Amygdala (tissue), 56 donors: ENCODE data around the gene CDH18.

ENCODE experiments used
- DNase-seq, 56 donors: peaks; one replicate each; lab custom pipeline; 2025; lab: John Stamatoyannopoulos, UW

The CDH18 gene

GRCh38 chr5:19751326-19751725 is 236.7 kb downstream of the CDH18 start:
- no peak for DNase-seq

- no peak for DNase-seq
Measured at GRCh38 chr5:19745247-19745646, 242.8 kb downstream of the CDH18 start.

DNA sequence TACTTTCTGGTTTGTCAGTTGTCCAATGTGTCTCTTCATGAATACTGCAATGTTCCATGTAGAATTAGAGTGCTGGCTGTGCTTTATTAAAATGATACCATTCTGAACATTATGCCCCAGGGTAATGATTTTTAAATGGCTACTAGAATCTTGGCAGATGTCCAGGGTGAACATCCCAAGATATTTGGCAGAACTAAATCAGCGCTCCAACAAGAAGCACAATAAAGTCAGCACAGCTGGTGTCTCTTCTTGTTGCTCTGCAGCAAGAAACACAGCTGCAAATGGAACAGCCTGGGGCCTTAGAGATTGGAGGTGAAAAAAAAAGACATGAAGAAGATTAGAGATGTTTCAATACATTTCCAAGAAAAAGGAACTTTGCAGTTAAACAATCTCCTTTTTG is 248.3 kb downstream of the CDH18 start:
- DNase-seq, result peak in 1 of 56 donors; percentile 6

GRCh38 chr5:19734776-19735175 is 253.2 kb downstream of the CDH18 start:
- no peak for DNase-seq

DNA sequence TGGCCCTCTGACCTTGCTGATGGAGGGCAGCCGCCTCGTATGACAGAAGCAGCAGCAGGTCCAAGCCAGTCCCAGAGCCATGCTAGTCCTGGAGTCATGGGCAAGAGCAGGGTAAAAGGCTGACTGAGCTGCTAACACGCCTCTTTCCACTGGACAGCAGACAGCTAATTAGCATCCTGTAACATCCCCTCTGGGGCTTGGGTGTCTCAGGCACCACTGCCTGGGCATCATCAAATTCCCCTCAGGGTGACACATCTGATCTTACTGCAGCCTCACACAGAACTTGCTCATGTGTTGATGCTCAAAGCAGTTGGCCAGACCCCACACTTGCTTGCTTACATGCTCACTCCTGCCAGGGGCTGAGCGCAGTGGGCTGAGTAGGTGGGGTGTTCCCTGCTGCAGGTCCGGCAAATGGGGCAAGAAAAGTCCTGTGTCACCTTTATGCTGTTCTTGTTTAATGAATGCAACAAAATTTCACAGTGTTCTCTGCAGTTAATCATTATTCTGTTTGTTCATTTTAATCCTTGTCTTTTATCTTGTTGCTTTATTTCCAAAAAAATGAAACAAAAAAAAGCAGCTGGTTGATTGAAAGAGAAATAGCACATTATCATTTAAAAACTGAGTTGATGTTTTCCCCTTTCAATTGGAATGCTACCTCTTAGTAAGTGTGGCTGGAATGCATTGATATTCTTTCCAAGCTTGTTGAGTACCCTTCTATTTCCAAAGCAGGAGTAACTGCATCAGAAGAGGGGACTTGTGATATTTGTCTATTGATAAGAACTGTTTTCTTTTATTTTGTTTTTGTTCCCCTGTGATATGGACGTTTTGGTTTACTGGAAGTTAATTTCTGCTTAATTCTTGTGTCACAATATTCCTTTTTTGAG is 254.1 kb downstream of the CDH18 start:
- no peak for DNase-seq

GRCh38 chr5:19728571-19728970 is 259.4 kb downstream of the CDH18 start:
- no peak for DNase-seq

GRCh38 chr5:19719109-19719508 is 268.9 kb downstream of the CDH18 start:
- no peak for DNase-seq

DNA sequence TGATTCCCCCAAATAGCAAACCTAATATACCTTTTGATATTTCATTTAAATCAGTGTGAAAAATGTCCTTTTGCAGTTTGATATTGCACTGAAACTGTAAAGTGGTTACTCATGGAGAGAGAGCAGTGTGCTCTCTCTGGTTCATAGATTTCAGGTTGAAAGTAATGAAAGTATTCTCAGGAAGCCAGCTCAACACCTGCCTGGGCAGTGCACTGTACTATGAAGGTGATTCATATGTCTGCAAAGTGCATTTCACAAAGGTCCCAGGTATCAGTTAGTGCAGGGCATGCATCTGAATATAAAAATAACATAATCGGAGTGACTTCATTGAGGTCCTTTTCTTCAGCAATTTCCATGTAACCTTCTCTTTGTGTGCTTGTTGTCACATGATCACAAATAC is 274.3 kb downstream of the CDH18 start:
- no peak for DNase-seq

DNA sequence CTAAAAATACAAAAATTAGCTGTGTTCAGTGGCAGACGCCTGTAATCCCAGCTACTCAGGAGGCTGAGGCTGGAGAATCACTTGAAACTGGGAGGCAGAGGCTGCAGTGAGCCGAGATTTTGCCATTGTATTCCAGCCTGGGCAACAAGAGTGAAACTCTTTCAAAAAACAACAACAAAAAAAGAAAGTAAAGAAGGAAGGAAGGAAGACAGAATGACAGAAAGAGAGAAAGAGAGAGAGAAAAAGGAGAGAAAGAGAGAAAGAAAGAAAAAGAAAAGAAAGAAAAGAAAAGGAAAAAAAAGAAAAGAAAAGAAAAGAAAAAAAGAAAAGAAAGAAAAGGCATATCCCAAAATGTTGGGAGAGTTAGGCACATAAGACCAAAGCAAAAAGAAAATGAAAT is 278.6 kb downstream of the CDH18 start:
- no peak for DNase-seq

DNA sequence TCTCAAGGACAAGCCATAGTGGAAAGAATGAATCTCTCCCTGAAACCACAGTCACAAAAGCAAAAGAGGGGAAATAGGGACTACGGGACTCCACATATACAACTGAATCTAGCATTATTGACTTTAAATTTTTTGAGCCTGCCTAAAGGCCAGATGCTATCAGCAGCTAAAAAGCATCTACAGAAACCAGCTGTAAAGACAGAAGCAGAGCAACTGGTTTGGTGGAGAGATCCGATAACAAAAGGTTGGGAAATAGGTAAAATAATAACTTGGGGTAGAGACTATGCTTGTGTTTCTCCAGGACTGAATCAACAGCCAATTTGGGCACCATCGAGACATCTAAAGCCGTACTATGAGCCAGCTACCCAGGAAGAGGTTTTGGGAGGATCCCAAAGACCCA is 281.2 kb downstream of the CDH18 start:
- no peak for DNase-seq

- no peak for DNase-seq
Measured at GRCh38 chr5:19701731-19702130, 286.3 kb downstream of the CDH18 start.

GRCh38 chr5:19694949-19695611 is 292.9 kb downstream of the CDH18 start:
- DNase-seq, result no peak

GRCh38 chr5:19690978-19691377 is 297.0 kb downstream of the CDH18 start:
- no peak for DNase-seq

DNA sequence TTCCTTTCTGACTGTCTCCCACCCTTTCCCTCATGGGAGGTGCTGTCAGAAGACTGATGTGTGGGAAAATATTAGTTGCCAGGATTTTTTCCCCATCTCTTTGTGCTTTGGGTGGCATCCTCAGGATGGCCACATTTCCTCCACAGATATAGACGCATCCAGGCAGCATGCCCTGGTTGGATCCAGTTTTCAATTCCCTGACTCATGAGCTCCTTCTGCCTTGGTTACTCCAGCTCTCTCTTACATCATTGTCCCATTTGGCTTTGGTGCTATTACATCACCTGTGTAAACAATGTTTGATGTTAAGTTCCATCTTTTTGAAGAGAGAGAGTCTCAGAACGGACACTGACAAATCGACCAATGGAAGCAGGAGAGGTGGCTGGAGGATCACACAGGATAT is 302.5 kb downstream of the CDH18 start:
- no peak for DNase-seq

- DNase-seq, result no peak
Measured at GRCh38 chr5:19676895-19677294, 311.1 kb downstream of the CDH18 start.

DNA sequence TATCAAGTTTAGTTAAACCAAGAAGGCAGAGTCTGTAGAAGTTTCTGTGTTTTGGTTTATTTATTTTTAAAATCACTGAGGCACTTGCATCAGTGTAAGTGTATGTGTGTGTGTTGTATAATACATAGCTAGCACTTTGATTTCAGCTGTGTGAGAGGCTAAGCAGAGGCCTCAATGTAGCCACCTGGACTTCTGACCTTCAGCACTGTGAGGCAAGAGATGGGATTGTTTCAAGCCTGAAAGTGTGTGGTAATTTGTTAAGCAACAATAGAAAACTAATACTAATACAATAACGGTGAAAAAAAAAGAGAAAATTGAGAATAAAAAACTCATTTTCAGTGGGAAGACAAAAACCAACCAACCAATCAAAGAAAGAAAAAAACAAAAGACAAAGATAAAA is 327.3 kb downstream of the CDH18 start:
- no peak for DNase-seq

- DNase-seq, result no peak
Measured at GRCh38 chr5:19655627-19656026, 332.4 kb downstream of the CDH18 start.

DNA sequence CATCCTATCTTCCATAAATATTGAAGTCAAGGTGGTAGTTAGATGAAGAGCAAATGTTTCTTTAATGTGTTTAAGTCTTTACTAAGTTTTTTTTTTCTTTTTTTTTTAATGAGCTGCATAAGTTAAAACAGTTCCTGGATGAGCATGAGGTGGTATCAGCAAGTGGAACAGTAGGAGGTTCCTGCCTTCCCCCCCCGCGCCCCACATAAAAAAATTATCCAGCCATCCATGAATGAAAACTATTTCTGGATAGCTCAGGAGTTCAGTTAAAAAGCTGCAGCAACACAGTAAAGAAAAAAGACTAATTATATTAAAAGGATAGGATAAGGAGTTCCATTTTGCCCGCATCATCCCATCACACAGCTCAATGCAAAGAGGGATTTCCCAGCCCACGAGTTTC is 349.5 kb downstream of the CDH18 start:
- no peak for DNase-seq

- no peak for DNase-seq
Measured at GRCh38 chr5:19630876-19631275, 357.1 kb downstream of the CDH18 start.

DNA sequence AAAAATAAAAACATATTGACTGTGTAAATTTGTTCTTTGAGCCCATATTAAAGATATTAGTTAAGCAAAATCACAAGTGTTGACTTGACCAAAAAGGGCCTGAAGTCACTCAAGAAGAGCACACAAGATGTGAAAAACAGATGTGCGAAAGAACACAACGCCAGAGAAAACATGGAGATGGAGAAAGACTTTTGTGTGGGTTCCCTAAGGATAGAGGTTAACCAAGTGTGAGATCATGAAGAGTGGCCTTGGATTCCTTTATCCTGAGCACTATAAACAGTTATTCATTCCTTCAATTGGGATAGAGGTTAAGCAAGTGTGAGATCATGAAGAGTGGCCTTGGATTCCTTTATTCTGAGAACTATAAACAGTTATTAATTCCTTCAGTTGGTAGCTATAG is 361.8 kb downstream of the CDH18 start:
- no peak for DNase-seq

- DNase-seq, result no peak
Measured at GRCh38 chr5:19625562-19625961, 362.4 kb downstream of the CDH18 start.

- DNase-seq, result no peak
Measured at GRCh38 chr5:19619571-19619970, 368.4 kb downstream of the CDH18 start.
